ENCODE results near the gene MYOF. TPM values are rescaled to one million over a fixed set of nuclear protein-coding genes. Genes with fewer than 3 reads are reported as not detected.
"Not testable (repeated sequence)": the region's sequence is repeated elsewhere in the genome, so short reads cannot be mapped to it uniquely, and the experiment has no call there.

Gene MYOF
- total RNA-seq, 2 experiments from 2014 or later, result 39.2 to 43.4 TPM

- ChIA-PET CTCF (interaction anchor here (0.7 to 2.2 kb wide), 5 partner anchors 19 to 842 kb away, joined by 3 to 7 read pairs (median 6); partner anchors contain the start of gene MYOF), POLR2A (interaction anchor here (0.6 to 1.5 kb wide), 4 partner anchors 11 to 83 kb away, joined by 3 to 8 read pairs (median 5); partner anchors contain the start of gene MYOF)
These were observed 19.3 kb downstream of the MYOF start for GRCh38 chr10:93462881-93463280.

GRCh38 chr10:93462371-93462770 lies 19.8 kb downstream of the MYOF start:
- ChIA-PET POLR2A (interaction anchor here (0.6 to 1.5 kb wide), 4 partner anchors 12 to 83 kb away, joined by 3 to 8 read pairs (median 5); partner anchors contain the start of gene MYOF), CTCF (interaction anchor here (0.7 to 2.2 kb wide), 5 partner anchors 20 to 86 kb away, joined by 3 to 7 read pairs (median 6); partner anchors contain the start of gene MYOF)

- ChIA-PET CTCF (interaction anchor here (0.7 to 2.2 kb wide), 4 partner anchors 49 to 85 kb away, joined by 3 to 7 read pairs (median 4); no protein-coding TSS in a partner anchor), POLR2A (interaction anchor here (1.2 to 1.5 kb wide), 2 partner anchors 21 to 82 kb away, joined by 6 to 8 read pairs; partner anchors contain the start of gene MYOF)
These were observed 20.3 kb downstream of the MYOF start for GRCh38 chr10:93461807-93462178.

GRCh38 chr10:93461109-93461806 lies 20.9 kb downstream of the MYOF start:
- ChIA-PET POLR2A (no interaction called here), CTCF (interaction anchor here (0.7 to 2.2 kb wide), 3 partner anchors 50 to 83 kb away, joined by 3 to 7 read pairs (median 6); no protein-coding TSS in a partner anchor)

GRCh38 chr10:93459466-93459865 lies 22.7 kb downstream of the MYOF start:
- POLR2A ChIA-PET, result no interaction called here
- CTCF ChIA-PET, result interaction anchor here (0.7 kb wide), 1 partner anchor 35 kb away, joined by 3 read pairs; no protein-coding TSS in a partner anchor

- ChIA-PET CTCF (interaction anchor here (0.7 to 0.8 kb wide), 2 partner anchors 34 to 44 kb away, joined by 3 read pairs; no protein-coding TSS in a partner anchor), POLR2A (no interaction called here)
These were observed 23.3 kb downstream of the MYOF start for GRCh38 chr10:93458821-93459257.

GRCh38 chr10:93457511-93457910 lies 24.6 kb downstream of the MYOF start:
- ChIA-PET POLR2A (interaction anchor here (0.6 kb wide), 1 partner anchor 89 kb away, joined by 4 read pairs; no protein-coding TSS in a partner anchor), CTCF (no interaction called here)

- CTCF ChIA-PET, result no interaction called here
- POLR2A ChIA-PET, result no interaction called here
These were observed 25.7 kb downstream of the MYOF start for GRCh38 chr10:93456480-93456879.

GRCh38 chr10:93454736-93455135 lies 27.4 kb downstream of the MYOF start:
- ChIA-PET CTCF (interaction anchor here (0.7 kb wide), 1 partner anchor 27 kb away, joined by 5 read pairs; no protein-coding TSS in a partner anchor), POLR2A (no interaction called here)

GRCh38 chr10:93454146-93454545 lies 28.0 kb downstream of the MYOF start:
- ChIA-PET POLR2A (interaction anchor here (0.7 kb wide), 1 partner anchor 46 kb away, joined by 3 read pairs; no protein-coding TSS in a partner anchor), CTCF (no interaction called here)

- ChIA-PET POLR2A (no interaction called here), CTCF (no interaction called here)
These were observed 30.0 kb downstream of the MYOF start for GRCh38 chr10:93452143-93452542.

- POLR2A ChIA-PET, result no interaction called here
These were observed 30.7 kb downstream of the MYOF start for GRCh38 chr10:93451244-93451947.

GRCh38 chr10:93447970-93448369 lies 34.2 kb downstream of the MYOF start:
- CTCF ChIA-PET, result no interaction called here
- POLR2A ChIA-PET, result no interaction called here

More at GRCh38 chr10:93451244-93451947, 30.7 kb downstream of the MYOF start:
- CTCF ChIA-PET, result no interaction called here

- ChIA-PET POLR2A (no interaction called here), CTCF (interaction anchor here (0.6 kb wide), 1 partner anchor 298 kb away, joined by 3 read pairs; no protein-coding TSS in a partner anchor)
These were observed 35.1 kb downstream of the MYOF start for GRCh38 chr10:93447019-93447418.

GRCh38 chr10:93445978-93446720 lies 36.0 kb downstream of the MYOF start:
- ChIA-PET POLR2A (no interaction called here), CTCF (interaction anchor here (0.6 kb wide), 1 partner anchor 34 kb away, joined by 3 read pairs; no protein-coding TSS in a partner anchor)

- CTCF ChIA-PET, result interaction anchor here (1.4 kb wide), 1 partner anchor 69 kb away, joined by 4 read pairs; no protein-coding TSS in a partner anchor
- POLR2A ChIA-PET, result no interaction called here
These were observed 36.8 kb downstream of the MYOF start for GRCh38 chr10:93445097-93445960.

GRCh38 chr10:93443481-93443880 lies 38.7 kb downstream of the MYOF start:
- POLR2A ChIA-PET, result no interaction called here

GRCh38 chr10:93442721-93443120 lies 39.4 kb downstream of the MYOF start:
- POLR2A ChIA-PET, CTCF ChIA-PET: not testable (repeated sequence)

More at GRCh38 chr10:93443481-93443880, 38.7 kb downstream of the MYOF start:
- CTCF ChIA-PET, result no interaction called here

Data from activated CD8-positive, alpha-beta memory T cell treated with anti-CD3 and anti-CD28 coated beads for 36 hours (primary cell).